ENCODE data around the gene EXOSC9. TPM values are rescaled to one million over a fixed set of nuclear protein-coding genes. Genes with fewer than 3 reads are reported as not detected.

EXOSC9 gene
- total RNA-seq, 3 donors from 2014 or later (not counting 1 experiment from before 2014, with no cell fraction given): 45.7 to 57.4 (median 51.2) TPM

DNA sequence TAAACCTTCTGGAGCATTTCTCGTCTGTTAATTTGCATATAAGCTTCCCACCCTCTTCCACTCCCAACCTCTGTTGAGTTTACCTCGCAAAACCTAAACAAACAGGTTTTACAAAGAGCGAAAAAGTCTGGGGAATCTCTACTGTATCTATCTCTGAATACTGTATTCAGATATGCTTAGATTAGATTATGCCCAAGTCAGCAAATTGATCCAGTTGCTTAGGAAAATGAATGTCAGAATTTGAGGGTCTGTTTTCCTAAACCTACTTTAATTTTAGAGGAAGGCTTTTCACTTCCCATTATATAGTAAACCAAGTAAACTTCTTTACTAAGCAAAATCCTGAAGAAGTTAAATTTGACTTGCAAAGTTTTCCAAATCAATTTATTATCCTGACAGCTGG is 15.9 kb downstream of the EXOSC9 start:
- Histone ChIP-seq H3K4me3 (ENCODE audit: low read length) (no peak overlapping the region), H3K27me3 (ENCODE audit: control insufficient read depth, insufficient read depth, low read length) (no peaks in the 10 kb centered on the region), H3K27ac (ENCODE audit: low read length) (no peak overlapping the region), H3K36me3 (ENCODE audit: control insufficient read depth, insufficient read depth, low read length) (peaks cover 58% of the 10 kb centered on the region), H3K4me1 (ENCODE audit: control insufficient read depth, insufficient read depth, low read length) (no peaks in the 10 kb centered on the region), H3K9me3 (ENCODE audit: control insufficient read depth, insufficient read depth, low read length) (no peaks in the 10 kb centered on the region)
- H3K4me3 Mint-ChIP-seq: no peak overlapping the region
- TF ChIP-seq, protein P1, sequence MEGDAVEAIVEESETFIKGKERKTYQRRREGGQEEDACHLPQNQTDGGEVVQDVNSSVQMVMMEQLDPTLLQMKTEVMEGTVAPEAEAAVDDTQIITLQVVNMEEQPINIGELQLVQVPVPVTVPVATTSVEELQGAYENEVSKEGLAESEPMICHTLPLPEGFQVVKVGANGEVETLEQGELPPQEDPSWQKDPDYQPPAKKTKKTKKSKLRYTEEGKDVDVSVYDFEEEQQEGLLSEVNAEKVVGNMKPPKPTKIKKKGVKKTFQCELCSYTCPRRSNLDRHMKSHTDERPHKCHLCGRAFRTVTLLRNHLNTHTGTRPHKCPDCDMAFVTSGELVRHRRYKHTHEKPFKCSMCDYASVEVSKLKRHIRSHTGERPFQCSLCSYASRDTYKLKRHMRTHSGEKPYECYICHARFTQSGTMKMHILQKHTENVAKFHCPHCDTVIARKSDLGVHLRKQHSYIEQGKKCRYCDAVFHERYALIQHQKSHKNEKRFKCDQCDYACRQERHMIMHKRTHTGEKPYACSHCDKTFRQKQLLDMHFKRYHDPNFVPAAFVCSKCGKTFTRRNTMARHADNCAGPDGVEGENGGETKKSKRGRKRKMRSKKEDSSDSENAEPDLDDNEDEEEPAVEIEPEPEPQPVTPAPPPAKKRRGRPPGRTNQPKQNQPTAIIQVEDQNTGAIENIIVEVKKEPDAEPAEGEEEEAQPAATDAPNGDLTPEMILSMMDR (IDR thresholded peaks at IDR 0.05): no peak
- WGBS (ENCODE audit: insufficient coverage): 100% methylated on average over 2 of the region's 3 CpGs
- intact Hi-C loops (cut with micrococcal nuclease): no loop called here
- no peaks in the 10 kb centered on the region for H3K27me3 Mint-ChIP-seq (ENCODE audit: low read depth in 2 of 2)
- H3K9me3 Mint-ChIP-seq: no peaks in the 10 kb centered on the region
- H3K36me3 Mint-ChIP-seq: peaks cover 10% of the 10 kb centered on the region
- ATAC-seq (no peak), DNase-seq (no peak)
- H3K4me1 Mint-ChIP-seq: peaks cover 0 to 4% of the 10 kb centered on the region in 2 donors
- H3K27ac Mint-ChIP-seq: no peak overlapping the region

DNA sequence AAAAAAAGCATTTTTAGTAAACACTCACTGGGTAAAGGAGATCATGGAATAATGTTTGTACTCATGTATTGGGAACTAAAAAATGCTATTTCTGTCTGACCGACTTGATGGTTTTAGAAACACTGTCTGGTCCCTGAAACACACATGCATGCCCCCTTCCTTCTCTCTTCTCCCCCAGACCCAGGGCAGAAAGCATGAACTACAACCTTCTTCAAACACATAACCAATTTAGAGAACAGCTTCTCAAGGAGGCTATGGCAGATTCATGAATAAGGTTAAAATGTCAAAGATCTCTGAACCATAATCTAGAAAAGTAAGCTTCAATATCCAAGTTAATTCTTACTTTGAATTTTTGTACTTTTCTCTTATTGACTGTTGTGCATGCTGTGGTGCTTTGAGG is 16.6 kb downstream of the EXOSC9 start:
- Histone ChIP-seq H3K36me3 (ENCODE audit: control insufficient read depth, insufficient read depth, low read length) (peaks cover 52% of the 10 kb centered on the region), H3K27ac (ENCODE audit: low read length) (no peak overlapping the region), H3K9me3 (ENCODE audit: control insufficient read depth, insufficient read depth, low read length) (no peaks in the 10 kb centered on the region), H3K27me3 (ENCODE audit: control insufficient read depth, insufficient read depth, low read length) (no peaks in the 10 kb centered on the region), H3K4me1 (ENCODE audit: control insufficient read depth, insufficient read depth, low read length) (peaks cover under 1% of the 10 kb centered on the region), H3K4me3 (ENCODE audit: low read length) (no peak overlapping the region)
- H3K27ac Mint-ChIP-seq: peak overlapping the region in 1 of 2 donors; percentile 7
- H3K27me3 Mint-ChIP-seq (ENCODE audit: low read depth in 2 of 2): no peaks in the 10 kb centered on the region
- intact Hi-C loops (cut with micrococcal nuclease): no loop called here
- WGBS (ENCODE audit: insufficient coverage): 100% methylated on average over 1 of the region's 1 CpG
- TF ChIP-seq, protein P1 (IDR thresholded peaks at IDR 0.05): no peak
- H3K4me1 Mint-ChIP-seq: peaks cover 5 to 6% of the 10 kb centered on the region in 2 donors
- no peak overlapping the region for H3K4me3 Mint-ChIP-seq
- ATAC-seq (no peak), DNase-seq (no peak)
- peaks cover 10% of the 10 kb centered on the region for H3K36me3 Mint-ChIP-seq
- H3K9me3 Mint-ChIP-seq: no peaks in the 10 kb centered on the region

DNA sequence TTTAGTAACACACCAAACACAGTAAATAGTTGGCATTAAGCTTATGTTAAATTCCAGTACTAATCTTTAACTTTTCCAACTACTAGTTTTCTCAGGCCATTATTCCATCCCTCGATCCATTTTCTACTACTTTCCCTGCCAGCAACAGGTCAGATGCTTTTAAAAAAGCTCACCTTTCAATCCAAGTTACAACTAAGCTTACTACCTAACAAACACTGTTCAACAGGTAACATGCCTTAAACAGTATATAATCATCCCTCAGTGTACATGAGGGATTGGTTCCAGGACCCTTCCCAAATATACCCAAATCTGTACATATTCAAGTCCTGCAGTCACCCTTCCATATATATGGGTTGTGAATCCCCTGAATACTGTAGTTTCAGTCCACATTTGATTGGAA is 17.1 kb downstream of the EXOSC9 start:
- no peak overlapping the region for H3K4me3 Mint-ChIP-seq

More for the DNA sequence above, 17.1 kb downstream of the EXOSC9 start:
- intact Hi-C loops (cut with micrococcal nuclease): no loop called here
- no peak overlapping the region for H3K4me3 ChIP-seq (ENCODE audit: low read length)
- ATAC-seq (no peak), DNase-seq (no peak)
- peaks cover 10 to 11% of the 10 kb centered on the region in 2 donors for H3K4me1 Mint-ChIP-seq
- no peak overlapping the region for H3K27ac ChIP-seq (ENCODE audit: low read length)
- no peaks in the 10 kb centered on the region for H3K9me3 ChIP-seq (ENCODE audit: control insufficient read depth, insufficient read depth, low read length)
- no peaks in the 10 kb centered on the region for H3K27me3 Mint-ChIP-seq (ENCODE audit: low read depth in 2 of 2)
- no peaks in the 10 kb centered on the region for H3K27me3 ChIP-seq (ENCODE audit: control insufficient read depth, insufficient read depth, low read length)
- peaks cover 46% of the 10 kb centered on the region for H3K36me3 ChIP-seq (ENCODE audit: control insufficient read depth, insufficient read depth, low read length)
- H3K9me3 Mint-ChIP-seq: no peaks in the 10 kb centered on the region
- 59% methylated on average over 1 of the region's 1 CpG for WGBS (ENCODE audit: insufficient coverage)
- TF ChIP-seq, protein P1 (IDR thresholded peaks at IDR 0.05): no peak
- H3K36me3 Mint-ChIP-seq: peaks cover 8% of the 10 kb centered on the region
- H3K4me1 ChIP-seq (ENCODE audit: control insufficient read depth, insufficient read depth, low read length): peaks cover 5% of the 10 kb centered on the region
- H3K27ac Mint-ChIP-seq: peak overlapping the region in 1 of 2 donors; percentile 7
